RCC 7860 (cell line): Measurements from ENCODE around the gene HIPK3.

Source experiments
- DNase-seq: peaks from one replicate; pipeline ENCODE4 v3.0.0-alpha.2; 2015; ENCODE audit warnings: low spot score
- FAIRE-seq: peaks from 2 replicates; lab custom pipeline; 2012; peaks lifted over from hg19 to GRCh38; lab: Jason Lieb, UNC

Gene HIPK3

DNA sequence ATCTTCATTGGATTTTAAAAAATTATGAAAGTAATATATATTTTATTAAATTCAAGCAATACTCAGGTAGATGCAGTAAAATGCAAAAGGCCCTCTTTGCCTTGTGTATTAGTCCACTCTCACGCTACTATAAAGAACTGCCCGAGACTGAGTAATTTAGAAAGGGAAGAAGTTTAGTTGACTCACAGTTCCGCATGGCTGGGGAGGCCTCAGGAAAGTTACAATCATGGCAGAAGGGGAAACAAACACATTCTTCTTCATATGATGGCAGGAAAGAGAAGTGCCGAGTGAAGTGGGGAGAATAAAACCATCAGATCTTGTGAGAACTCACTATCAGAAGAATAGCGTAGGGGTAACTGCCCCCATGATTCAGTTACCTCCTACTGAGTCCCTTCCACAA lies 130.8 kb downstream of the HIPK3 start:
- FAIRE-seq (peak; percentile 66), DNase-seq (peak; percentile 22)

DNA sequence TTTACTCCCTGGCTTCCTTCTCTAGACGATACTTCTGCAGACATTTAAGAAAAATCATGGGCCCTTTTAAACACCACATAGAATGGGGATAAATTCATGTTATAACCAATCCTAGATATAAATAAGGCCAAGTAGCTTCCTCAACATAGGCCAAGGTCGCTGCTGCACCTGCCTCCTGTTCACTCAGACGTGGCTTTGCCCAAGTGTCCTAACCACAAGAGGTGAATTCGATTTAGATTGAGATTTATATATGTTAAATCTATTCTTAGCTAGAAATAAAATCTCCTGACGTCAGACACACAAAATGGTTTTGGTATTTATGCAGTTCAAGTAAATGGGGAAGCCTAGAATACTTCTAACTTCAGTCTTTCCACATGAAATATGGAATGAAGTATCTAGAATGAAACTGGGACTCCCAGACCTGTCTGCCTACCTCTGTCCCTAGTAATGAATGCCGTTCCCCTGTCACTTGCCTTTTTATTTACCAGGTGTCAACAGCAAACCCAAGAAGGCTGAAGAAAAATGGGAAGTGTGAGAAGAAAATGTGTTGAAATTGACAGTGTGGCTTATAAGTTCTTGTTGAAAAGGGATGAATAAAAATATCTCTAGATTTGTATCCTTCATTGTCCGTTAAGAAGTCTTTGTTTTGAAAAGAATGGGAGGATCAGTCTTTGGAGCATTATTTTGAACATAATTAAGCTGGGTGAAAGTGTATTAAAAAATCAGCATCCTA lies 131.8 kb downstream of the HIPK3 start:
- no peak for FAIRE-seq
- DNase-seq: no peak

DNA sequence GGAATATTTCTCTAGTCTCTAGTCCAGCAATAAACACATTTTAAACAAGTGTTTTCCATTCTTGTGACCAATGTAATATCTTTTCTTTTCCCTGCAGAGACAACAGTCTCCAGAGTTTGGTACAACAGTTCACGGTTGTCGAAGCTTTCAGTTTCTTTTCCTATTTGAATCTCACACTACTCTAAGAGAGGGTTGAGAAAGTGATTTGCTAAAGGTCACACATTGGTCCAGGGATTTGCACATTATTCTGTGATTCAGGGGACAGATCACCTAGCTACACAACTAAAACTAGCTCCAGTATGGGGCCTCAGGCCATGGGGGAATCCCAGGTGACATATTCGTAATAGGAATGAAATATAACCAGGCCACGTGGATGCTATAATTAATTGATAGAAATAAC lies 132.5 kb downstream of the HIPK3 start:
- no peak for DNase-seq
- FAIRE-seq: no peak

GRCh38 chr11:33390944-33391892 lies 134.0 kb downstream of the HIPK3 start:
- FAIRE-seq (no peak), DNase-seq (no peak)

DNA sequence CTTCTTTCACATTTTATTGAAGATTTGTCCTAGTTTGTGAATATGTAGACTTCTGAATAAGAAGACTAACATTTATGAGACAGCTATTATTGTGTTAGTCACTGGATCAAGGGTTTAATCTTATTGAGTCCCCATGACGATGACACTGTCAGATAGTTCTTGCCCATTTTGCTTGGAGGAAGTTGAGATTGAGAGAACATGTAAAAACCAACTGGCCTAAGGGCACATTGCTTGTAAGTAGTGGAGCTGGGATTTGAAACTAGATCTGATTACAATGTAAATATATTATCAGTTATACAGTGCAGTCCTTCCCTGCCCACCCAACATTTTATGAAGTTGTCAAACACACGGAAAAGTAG lies 134.7 kb downstream of the HIPK3 start:
- DNase-seq: no peak
- FAIRE-seq: no peak

DNA sequence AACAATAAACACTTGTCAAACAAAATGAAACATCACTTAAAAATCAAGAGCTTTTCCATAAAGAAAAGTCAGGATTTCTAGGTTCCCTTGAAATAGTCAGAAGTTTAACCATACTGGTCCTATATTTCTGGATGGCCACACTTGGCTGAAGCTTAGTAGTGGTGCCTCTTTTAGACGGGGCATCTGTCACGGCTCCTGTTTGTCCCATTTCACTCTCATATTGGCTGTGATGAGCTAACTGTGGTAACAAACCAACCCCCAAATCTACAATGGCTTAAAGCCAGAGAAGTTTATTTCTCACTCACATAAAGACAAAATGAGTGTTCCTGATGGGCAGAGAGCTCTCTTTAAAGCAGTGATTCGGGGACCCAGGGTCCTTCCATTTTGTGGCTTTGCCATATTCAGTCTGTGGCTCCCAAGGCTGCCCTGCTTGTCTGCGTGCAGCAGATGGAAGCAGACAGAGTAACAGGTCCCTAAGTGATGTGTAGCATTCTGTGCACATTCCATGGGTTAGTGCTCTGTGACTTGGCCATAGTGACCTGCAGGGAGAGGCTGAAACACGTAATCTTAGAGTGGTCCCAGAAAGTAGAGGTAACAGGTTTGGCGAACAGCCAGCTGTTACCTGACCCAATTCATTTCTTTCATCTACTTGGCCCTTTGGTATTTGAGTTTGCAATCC lies 137.4 kb downstream of the HIPK3 start:
- no peak for DNase-seq
- FAIRE-seq: no peak

DNA sequence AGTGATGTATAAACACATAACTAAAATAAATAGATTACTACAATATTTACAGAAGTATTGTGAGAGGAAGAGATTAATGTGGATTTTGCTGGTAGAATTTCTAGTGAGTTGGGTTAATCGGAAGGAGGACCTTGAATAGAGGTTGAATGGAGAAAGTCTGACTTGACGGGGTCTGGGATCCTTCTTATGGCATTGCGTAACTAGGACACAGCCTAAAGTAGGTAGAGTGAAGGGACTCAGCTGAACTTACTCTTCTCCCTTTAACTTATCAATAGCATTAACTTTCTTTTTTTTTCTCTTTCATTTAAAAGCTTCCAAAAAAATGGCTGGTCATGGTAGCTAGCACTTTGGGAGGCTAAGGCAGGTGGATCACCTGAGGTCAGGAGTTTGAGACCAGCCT lies 139.2 kb downstream of the HIPK3 start:
- no peak for FAIRE-seq

GRCh38 chr11:33399421-33399820 lies 142.2 kb downstream of the HIPK3 start:
- no peak for FAIRE-seq
- no peak for DNase-seq

More for the DNA sequence above, 139.2 kb downstream of the HIPK3 start:
- DNase-seq: no peak

DNA sequence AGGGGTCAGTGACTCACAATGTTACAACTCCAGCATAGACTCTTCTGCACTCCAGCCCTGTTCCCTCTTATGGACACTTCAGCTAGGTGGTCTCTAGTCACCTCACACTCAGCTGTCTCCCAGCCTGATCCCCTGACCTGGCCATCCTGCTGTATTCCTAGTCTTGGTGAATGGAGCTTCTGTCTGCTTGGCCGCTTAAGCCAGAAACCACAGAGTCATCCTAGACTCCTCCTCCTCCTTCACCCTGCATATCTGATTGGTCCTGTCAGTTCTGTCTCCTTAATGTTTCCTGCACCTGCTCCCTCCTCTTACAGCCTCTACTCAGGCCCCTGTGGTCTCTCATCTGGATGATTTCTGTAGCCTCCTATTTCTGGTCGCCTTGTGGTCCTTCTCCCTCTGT lies 144.9 kb downstream of the HIPK3 start:
- DNase-seq: no peak
- FAIRE-seq: no peak

GRCh38 chr11:33403344-33403743 lies 146.2 kb downstream of the HIPK3 start:
- DNase-seq (no peak), FAIRE-seq (no peak)

DNA sequence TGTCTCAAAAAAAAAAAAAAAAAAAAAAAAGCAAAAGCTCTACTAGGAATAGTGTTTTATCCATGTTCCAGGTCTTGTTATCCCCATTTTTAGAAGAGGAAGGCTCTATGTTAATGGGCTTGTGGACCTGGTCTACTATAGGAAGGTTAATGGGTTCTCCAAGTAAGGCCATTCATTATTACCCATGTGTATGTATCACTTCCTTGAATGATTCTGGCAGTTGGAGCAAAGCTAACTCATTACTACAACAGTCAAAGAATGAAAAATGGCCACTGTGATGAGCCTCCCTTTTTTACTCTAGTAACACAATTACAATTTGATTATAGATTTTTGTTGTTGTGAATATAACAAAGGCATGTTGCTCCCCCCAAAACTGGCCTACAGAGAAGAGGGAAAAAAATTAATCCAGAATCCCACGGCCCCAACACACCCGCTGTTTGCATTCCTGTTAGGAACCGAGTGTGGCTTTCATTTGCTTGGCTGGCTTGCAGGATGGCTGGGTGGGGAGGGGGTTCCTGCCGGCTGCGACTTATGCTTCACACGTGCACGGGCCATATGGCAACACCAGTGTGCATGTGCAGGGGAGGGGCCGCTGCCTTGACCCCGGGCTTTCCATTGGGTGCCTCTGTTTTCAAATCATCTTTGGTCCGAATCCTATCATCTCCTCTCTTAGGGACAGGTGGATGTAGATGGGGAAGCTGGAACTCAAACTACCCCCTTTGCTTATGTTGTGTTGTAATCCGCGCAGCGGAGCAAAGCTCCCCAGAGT lies 148.8 kb downstream of the HIPK3 start:
- DNase-seq (no peak), FAIRE-seq (no peak)
